Globus pallidus (tissue), 1 donor: ENCODE data around the gene DISC1.
"Not testable (repeated sequence)": the region's sequence is repeated elsewhere in the genome, so short reads cannot be mapped to it uniquely, and the experiment has no call there.

Experiments used
- DNase-seq: peaks from one replicate; pipeline ENCODE4 v3.0.0-alpha.2; 2015; ENCODE audit warnings: low spot score

DISC1 gene

DNA sequence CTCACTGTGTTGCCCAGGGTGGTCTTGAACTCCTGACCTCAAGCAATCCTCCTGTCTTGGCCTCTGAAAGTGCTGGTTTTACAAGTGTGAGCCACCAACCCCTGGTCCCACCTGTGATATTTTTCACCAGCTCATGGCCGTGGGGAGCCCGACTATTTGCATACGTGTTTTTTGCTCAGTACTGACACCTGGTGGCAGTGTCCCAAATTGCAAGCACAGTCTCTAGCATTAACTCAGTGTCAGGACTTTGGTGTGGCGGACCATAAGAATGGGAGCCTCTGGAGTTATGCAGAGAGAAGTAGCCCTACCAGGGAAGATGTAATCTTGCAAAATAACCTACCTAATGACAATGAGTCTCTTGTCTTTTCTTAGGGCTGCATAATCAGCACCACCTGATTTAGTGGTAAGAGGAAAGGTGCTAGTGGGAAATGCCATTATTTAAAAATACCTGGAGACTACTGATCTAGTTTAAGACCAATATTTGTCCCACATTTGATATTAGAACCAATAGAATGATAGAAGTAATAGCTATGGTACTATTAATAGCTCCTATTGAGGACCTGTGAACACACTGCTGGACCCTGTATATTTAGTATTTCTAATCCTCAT is 305.4 kb downstream of the DISC1 start:
- no peak for DNase-seq

DNA sequence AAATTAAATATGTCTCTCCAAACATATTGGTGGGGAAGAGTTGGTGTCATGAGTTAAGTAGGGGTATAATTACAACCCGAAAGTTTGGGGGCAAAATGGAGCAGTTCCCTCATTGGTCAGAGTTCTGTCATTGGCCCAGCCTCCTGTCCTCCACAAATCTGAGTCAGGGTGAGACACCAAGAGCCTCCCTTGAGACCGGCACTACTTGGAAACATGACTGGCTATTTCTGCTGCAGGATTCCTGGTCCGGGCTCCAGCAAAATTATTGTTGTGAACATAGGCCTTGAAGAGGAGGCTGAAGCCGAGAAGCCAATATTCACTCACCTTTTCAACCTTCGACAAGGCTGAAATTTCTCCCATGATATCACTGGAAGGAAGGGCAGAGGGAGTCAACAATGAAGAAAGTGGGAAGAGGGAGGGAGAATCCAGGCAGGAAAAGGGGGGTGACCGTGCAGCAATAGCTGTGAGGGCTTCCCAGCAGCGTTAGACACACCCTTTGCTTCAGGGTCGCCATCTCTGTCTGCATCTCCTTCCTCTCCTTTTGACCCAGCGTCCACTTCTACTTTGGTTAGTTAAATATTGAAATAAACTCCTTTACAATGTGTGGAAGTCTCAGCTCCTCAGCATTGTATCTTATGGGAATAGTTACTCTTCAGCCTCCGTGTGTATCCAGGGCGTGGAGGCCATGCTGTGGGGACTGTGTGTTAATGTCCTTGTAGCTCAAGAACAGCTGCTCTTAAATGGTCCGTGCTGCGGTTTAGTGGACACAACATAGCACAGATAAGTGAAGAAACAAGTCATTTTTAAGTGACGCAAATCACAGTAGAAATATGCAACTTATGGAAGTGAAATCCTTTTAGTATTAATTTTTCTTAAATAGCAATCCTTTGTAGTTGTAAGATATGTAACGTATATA is 307.4 kb downstream of the DISC1 start:
- no peak for DNase-seq

DNA sequence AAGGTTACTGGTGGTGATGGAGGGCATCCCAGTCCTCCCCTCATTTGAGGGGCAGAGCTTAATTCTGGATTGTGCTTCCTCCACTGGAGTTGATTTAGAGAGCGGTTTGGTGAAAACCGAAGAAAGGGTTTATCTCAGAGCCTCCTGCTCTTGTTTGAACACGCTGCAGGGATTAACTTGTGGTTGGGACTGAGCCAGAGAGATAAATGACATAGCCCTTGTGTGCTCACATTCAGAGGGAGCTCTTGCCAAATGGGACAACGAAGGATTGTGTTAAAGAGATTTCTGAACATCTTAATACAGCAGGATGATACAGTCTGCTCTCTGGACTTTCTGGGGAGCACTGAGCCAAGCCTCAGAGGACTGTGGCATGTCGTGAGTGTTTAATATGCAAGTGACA is 308.2 kb downstream of the DISC1 start:
- no peak for DNase-seq

DNA sequence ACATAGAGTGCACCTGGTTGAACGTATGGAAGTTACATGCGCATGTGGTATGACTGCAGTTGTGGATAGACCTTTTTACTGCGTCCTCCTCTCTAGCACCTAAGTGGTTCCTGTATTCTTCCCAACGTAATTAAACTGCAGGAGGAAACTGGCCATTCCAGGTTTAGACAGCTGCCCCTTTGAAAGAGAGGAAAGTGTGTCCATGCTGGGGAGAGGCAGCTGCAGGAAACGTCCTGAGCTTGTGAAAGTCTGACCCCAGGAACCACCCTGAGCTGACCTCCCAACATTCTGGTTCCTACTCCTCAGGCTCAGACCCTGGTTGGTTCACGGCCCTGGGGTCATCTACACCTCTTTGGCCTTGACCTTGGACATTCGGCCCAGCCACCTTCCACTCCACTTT is 309.3 kb downstream of the DISC1 start:
- DNase-seq = no peak

DNA sequence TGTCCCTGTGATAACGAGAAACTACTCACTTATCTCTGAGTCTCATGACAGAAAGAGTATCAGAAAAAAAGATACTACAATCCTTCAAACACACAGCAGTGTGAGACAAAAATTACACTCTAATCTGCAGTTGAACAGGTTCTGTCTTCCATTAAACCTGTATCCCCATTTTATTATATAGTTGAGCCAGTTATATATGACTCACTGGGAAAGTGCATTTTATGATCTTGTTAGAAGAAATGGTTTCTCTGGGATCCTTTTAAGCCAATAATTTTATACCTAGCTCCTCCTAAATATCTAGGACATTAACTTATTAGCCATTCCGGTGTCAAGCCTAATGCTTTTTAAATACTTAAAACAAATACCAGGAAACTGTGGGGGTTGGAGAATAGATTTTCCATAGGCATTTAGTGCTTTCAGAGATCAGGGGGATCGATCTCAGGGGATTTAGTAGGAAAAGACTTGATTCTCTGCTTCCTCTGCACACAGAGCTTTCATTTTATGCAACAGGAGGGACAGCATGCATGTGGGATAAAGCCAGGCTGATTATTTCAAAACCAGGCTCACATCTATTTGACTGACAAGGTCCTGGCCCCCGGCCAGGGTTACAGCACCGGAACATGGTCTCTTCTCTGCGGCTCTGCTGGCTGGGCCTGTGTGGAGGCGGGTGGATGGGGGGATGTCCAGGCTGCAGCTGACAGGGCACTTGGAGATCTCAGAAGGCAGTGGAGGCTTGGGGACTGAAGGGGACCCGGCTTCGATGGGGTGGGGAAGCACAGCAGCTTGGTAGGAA is 310.6 kb downstream of the DISC1 start:
- peak; percentile 33 for DNase-seq

DNA sequence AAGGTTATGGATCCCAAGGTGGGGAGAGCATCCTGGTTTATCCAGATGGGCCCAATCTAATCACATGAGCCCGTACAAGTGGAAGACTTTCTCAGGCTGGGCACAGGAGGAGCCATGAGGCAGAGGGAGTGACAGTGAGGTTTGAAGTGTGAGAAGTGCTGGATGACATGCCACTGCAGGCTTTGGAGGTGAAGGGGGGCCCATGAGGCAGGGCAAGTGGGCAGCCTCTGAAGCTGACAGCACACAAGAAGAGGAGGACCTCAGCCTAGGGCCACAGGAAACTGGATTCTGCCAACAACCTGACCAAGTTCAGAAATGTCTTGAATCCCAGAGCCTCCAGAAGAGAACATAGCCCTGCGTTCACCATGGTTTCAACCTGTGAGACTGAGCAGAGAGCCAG is 311.6 kb downstream of the DISC1 start:
- no peak for DNase-seq

DNA sequence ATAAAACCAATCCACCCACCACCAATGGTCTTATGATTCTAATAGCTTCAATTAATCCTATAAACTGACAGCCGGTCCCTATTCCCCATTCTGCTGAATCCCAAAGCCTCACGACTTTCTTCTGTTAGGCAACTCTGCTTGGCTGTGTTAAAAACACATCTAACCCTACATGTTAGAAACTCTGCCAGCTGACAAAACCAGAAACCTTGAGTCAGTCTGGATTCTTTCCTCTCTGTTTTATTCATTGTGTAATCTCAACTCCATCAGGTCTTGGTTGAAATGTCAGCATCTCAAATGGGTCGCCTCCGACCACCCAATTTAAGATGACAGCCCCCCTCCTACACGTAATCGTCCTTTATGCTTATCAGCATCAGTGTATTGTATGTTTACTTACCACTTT is 312.1 kb downstream of the DISC1 start:
- no peak for DNase-seq

DNA sequence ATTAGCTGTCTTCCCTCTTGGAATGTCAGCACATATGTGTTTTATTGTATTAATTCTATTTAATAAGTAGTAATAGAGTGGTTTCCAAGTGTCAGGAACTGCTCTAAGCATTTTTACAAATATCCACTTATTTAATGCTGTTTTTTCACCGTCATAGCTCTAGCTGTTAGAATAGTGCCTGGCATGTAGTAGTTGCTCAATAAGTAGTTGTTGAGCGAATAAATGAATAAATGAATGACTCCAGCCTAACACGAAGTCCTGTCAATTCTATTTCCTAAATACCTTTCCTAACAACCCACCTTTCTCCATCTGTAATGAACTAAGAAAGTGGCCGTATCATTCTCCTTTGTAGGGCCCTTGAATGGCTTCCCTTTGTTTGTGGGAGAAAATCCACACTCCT is 312.5 kb downstream of the DISC1 start:
- DNase-seq = no peak

DNA sequence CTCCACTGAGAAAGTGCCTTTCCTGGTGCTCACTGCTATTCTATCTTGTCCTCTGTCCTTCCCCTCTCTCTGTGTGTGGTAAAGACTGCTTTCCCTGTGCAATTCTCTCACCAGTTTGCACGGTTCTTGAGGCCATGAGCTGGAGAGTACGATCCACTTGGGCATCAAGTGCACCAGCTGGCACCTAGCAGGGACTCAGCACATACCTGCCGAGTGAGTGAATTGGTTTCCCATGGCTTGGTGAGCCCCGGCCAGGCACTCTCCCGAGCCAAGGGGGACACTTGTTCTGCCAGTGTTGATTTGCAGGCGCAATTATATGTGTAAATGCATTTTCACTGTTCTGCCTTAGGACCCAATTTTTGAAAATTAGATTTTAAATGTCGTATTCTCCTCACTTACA is 313.5 kb downstream of the DISC1 start:
- DNase-seq = no peak

DNA sequence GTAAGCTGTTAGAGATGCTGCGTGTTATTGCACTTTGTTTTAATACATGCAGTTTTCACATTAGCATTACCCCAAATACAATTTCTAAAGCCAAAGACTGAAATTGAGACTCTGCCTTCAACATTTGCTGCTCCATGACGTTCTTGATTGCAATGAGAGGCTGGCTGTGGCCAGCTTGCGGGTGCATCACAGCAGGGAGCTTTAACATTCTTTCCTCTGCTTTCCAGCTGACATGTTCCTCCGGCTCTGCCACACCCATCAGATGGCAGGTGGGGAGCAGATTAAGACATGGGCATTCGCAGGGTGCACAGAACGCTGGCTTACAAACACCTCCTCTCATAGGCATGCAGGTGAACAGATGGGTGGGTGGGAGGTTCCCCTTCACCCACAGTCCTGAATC is 314.1 kb downstream of the DISC1 start:
- DNase-seq = no peak

DNA sequence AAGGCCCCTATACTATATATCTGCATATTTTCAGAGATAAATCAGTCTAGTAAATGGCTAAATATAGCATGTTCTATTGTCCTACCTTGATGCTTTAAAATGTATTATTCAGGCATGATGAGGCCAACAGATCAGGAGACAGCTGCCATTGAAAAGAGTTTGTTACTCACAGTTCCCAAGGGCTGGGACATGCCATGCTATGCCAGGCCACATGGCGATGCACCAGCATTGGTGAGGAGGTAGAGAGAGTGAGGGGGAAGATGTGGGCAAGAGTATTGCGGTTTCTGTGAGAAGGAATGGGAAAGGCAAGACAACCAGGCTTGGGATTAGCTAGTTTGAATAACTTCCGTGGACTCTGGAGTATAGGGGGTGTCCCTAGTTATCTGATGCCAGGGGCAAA is 316.5 kb downstream of the DISC1 start:
- DNase-seq = no peak

DNA sequence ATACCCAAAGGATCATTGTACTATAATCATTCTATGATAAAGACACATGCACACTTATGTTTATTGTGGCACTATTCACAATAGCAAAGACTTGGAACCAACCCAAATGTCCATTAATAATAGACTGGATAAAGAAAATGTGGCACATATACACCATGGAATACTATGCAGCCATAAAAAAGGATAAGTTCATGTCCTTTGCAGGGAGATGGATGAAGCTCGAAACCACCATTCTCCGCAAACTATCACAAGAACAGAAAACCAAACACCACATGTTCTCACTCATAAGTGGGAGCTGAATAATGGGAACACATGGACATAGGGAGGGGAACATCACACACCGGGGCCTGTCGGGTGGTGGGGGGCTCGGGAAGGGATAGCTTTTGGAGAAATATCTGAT is 321.5 kb downstream of the DISC1 start:
- not testable (repeated sequence) for DNase-seq

DNA sequence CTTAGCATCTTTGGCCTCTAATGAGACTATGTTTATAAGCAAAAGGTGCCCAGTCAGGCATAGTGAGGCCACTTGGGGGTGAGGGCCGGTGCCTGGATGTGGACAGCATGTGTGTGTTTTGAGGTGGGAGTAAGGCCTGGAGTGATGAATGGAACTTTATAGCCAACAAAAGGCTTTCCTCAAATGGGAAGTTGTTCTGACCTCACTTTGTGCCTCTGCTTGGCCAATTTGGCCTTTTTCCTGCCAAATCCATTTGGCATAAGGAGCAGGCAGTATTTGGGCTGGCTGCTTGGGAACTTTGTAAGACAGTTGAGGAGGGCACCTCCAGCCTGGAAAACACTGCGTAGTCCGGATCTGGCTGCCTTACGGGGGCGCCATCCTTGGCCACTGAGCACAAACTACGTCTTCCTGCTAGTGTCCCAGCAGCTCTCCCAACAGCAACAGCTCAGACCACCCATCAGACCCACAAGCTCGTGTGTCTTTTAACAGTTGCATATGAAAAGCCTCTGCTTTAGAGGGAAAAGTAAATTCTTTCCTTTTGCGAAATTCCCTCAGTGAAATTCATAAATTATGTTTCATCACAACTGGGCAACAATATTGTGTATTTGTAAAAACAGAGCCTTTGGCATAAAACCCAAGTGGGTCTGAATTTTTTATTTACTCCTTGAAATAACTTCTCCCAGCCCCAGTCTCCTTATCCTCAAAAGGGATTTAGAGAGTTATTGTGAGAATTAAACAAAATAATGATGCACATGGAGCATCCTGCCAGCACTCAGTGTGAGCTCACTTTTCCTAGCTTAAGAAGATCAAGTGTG is 322.9 kb downstream of the DISC1 start:
- peak; percentile 45 for DNase-seq

DNA sequence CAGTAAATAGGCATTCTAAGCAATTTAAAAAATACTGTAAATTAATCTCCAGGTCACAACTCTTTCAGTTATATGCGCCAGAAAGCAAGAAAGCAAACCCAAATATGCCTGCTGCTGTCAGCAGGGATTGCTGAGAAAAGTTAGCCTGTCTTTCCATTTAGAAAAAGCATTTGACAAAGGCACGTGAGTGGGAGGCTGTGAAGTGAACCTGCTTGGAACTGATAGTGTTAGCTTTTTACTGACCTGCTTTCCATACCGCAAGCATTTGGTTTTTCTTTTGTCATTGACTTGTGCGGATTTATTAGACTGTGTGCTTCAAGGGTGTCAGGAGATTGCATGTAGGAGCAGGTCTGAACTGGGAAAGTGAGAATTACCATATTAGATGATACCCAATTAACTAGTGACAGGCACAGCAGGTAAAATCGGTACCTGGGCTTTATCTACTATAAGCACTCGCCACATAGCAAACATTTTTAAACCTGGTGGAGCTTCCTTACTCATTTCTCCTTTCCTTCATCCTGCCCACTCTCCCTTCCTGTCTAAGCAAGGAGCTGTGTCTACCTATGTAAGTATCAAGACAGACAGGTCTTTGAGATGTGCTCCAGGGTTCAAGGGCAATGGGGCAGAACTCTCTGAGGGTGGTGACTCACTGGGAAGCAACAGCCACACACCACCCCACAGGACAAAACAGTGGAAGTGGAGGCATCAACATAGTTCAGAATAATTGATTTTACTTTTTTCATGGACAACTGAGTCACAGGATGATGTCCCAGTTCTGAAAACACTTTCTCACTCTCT is 323.9 kb downstream of the DISC1 start:
- no peak for DNase-seq

DNA sequence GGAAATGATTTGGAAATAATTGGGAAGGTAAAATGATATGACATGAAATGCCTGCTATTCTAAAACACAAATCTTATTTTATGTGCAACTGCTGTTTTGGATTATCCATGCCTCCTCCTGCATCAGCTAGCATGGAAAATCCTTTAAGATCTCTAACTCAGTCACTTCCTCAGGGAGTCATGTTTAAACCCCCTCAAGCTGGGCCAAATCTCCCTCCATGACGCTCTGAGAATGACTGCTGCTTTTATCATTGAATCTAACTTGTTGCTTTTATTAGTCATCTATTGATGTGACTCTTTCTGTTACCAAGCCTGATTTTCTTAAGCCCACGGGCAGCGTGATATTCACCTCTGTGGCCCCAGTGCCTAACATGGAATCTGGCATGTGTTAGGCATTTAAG is 324.8 kb downstream of the DISC1 start:
- DNase-seq = no peak

DNA sequence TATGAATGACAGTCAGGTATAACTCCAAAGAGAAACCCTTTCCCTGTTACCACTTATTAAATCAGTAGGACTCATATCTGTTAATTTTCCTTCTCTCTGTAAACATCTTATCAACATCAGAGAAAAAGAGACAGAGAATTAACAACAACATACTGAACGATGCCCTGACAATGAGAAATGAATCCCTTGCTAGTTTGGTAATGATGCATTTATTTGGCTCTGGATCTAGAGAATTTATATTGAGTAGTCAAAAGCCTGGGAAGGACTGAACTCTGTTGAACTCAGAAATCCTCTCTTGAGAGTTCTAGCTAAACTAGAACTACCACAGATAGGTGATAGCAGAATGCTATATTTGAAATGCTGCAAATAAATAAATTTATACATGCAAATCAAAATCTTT is 325.6 kb downstream of the DISC1 start:
- DNase-seq = no peak

DNA sequence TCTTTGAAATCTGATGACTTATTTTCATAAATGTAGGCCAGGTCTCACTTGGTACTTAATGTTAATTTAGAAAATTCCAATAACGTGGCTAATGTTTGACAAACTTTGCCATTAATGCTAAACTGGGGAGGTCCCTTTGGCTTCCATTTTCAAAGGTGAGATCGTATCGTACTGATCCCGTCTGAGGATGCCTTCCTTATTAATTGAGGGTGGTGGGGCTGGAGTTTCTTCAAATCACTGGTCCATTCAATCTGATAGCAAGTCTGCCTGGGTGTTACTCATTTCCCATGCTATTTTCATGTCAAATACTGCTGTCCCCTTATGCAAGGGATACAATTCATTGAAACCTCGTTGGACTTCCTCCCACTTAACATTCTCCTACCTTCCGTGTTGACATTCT is 327.1 kb downstream of the DISC1 start:
- no peak for DNase-seq

DNA sequence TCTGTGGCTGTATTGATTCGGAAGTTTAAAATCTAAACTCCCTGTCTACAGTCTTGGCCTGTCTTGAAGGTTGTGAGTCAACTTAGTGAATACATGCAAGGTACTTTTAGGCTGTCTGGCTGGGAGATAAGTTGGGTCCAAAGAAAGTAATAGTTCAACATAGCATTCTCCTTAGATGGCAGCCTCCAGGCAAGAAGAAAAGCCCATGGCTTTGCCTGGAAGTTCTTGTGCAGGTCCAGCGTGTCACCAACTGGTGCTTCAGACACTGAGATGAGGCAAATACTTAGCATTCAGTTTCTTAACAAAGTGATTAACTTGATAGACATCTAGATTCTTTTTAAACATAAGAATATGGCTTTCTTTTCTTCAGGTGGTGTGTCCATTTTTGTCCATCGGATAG is 328.2 kb downstream of the DISC1 start:
- DNase-seq = no peak

DNA sequence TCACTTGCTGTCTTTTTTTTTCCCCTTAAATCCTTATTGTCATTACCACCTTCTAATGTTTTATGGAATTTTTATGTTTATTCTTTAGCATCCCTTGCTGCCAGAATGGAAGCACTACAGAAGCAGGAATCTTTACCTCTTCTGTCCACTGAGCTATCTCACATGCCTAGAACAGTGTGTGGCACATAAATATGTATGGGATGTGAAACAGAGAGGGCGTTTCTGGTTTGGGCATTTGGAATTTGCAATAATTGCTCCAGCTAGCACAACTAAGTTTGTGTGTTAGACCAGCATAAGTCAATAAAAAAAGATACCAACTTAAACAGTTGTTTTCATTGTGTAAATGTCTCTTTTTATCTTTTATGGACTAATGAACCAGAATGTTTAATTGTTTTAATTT is 330.8 kb downstream of the DISC1 start:
- no peak for DNase-seq

DNA sequence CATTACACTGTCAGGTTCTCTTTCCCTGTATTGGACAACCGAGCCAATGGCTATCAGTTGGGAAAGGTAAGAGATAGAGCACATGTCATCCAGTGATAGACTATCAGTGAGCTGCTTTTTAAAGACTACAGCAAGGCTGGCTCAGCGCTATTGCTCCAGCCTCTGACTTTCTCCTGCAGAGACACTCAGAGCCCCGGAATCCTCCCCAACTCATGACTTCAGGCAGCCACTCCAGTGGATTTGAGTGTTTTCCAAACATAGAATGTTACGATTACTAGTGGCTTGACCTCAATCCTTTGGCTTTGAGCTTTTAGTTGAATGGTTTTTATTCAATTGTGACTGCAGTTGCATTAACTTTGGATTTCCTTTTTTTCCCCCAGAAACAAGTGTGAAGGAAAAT is 331.9 kb downstream of the DISC1 start:
- no peak for DNase-seq

DNA sequence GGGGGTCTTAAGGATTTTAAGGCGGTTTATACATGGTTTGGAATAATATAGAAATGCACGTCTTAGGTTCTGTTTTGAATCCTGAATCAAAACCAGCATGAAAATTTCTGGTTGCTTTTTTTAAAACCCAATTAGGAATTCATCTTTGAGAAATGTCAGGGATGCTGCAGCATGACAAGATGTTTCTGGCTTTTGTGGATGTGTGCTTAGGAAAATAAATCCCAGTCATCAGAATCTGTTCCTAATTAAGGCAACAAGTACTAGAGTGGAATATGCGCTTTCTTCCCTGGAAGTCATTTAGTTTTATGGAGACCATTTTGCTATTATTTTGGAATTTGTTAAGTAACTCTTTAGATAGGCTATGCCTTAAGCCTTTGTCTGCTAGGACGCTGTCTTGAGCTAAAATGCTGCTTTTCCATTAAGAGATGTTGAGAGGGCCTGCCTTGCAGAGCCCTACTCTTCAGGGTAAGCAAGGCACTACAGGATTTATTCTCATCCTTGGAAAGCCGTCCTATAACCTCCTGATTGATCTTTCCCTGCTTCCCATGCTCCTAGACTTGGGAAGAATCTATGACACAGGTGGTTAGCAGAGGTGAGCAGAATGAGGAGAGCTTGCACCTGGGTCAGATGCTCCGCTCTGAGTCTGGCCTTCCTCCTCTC is 332.8 kb downstream of the DISC1 start:
- DNase-seq = no peak
